ENCODE measurements around the gene TNNI2. TPM values are rescaled to one million over a fixed set of nuclear protein-coding genes. Genes with fewer than 3 reads are reported as not detected.

TNNI2 gene
- total and polyA plus RNA-seq, 4 donors = 0.22 to 0.28 TPM; not detected in 2

DNA sequence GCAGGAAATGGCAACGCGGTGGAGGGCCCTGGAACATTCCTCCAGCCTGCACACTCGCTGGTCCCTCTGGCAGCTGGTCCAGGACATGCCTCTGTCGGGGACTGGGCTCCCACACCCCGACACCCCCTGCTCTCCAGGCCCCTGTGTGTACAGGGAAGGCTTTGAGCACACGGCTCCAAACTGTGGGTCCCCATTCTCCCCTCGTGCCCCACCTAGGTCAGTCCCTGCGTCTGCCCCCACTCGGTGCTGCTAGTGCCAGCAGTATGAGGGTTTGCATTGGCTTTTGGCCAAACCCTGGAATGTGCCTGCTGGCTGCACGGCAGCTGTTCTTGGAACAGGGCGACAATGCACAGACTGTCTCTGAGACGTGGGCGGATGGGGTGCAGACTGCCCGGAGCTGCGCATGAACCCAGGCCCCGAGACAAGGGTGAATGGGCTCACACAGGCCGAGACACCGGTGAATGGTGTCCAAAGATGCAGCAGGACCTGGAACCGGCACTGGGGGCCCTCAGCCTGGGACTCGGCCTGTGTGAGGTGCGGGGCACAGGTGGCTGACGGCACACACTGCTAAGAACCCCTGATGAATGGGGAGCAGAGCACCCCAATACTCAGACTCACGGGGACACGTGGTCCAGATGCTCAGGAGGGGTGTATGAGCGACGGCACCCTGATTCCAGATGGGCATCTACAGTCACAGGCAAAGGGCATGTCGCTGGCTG is 11.5 kb upstream of the TNNI2 start:
- H3K9ac ChIP-seq (ENCODE audit: low read depth in 1 of 2, low read length in 2 of 2) = no peak overlapping the region
- DNase-seq (ENCODE audit: low spot score) = no peak
- no peaks in the 10 kb centered on the region for H3K36me3 ChIP-seq (ENCODE audit: control insufficient read depth in 4 of 4, insufficient read depth in 3 of 4, low read depth in 1 of 4, low read length in 3 of 4)
- no peak overlapping the region for H3K4me3 ChIP-seq (ENCODE audit: low read depth in 1 of 3, low read length in 3 of 3)
- H3K27me3 ChIP-seq (ENCODE audit: control insufficient read depth in 4 of 4, insufficient read depth in 4 of 4, low read length in 3 of 4) = no peaks in the 10 kb centered on the region
- H3K9me3 ChIP-seq (ENCODE audit: control insufficient read depth in 4 of 4, low read length in 3 of 4) = no peaks in the 10 kb centered on the region
- H3K4me1 ChIP-seq (ENCODE audit: control insufficient read depth in 4 of 4, insufficient read depth in 4 of 4, low read length in 3 of 4) = peaks cover 7 to 38% (median 16%) of the 10 kb centered on the region in 4 donors
- WGBS = 55% methylated on average over 27 of the region's 27 CpGs
- TF ChIP-seq HNF4G (IDR thresholded peaks at IDR 0.05) = no peak
- no peak for TF ChIP-seq FOXA2 (IDR thresholded peaks at IDR 0.05)
- TF ChIP-seq RAD21 (IDR thresholded peaks at IDR 0.05) = no peak
- no peak for TF ChIP-seq TAF1 (conservative IDR thresholded peaks at IDR 0.05)
- TF ChIP-seq, protein P1, sequence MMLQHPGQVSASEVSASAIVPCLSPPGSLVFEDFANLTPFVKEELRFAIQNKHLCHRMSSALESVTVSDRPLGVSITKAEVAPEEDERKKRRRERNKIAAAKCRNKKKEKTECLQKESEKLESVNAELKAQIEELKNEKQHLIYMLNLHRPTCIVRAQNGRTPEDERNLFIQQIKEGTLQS (IDR thresholded peaks at IDR 0.05) = no peak
- no peak for TF ChIP-seq FOXA1 (IDR thresholded peaks at IDR 0.05)
- TF ChIP-seq, protein P2, sequence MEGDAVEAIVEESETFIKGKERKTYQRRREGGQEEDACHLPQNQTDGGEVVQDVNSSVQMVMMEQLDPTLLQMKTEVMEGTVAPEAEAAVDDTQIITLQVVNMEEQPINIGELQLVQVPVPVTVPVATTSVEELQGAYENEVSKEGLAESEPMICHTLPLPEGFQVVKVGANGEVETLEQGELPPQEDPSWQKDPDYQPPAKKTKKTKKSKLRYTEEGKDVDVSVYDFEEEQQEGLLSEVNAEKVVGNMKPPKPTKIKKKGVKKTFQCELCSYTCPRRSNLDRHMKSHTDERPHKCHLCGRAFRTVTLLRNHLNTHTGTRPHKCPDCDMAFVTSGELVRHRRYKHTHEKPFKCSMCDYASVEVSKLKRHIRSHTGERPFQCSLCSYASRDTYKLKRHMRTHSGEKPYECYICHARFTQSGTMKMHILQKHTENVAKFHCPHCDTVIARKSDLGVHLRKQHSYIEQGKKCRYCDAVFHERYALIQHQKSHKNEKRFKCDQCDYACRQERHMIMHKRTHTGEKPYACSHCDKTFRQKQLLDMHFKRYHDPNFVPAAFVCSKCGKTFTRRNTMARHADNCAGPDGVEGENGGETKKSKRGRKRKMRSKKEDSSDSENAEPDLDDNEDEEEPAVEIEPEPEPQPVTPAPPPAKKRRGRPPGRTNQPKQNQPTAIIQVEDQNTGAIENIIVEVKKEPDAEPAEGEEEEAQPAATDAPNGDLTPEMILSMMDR (IDR thresholded peaks at IDR 0.05; ENCODE audit: low read depth, low read length, missing input control) = no peak
- no peak for TF ChIP-seq RXRA (IDR thresholded peaks at IDR 0.05)
- no peak for TF ChIP-seq HNF4A (conservative IDR thresholded peaks at IDR 0.05)
- TF ChIP-seq, protein P3, sequence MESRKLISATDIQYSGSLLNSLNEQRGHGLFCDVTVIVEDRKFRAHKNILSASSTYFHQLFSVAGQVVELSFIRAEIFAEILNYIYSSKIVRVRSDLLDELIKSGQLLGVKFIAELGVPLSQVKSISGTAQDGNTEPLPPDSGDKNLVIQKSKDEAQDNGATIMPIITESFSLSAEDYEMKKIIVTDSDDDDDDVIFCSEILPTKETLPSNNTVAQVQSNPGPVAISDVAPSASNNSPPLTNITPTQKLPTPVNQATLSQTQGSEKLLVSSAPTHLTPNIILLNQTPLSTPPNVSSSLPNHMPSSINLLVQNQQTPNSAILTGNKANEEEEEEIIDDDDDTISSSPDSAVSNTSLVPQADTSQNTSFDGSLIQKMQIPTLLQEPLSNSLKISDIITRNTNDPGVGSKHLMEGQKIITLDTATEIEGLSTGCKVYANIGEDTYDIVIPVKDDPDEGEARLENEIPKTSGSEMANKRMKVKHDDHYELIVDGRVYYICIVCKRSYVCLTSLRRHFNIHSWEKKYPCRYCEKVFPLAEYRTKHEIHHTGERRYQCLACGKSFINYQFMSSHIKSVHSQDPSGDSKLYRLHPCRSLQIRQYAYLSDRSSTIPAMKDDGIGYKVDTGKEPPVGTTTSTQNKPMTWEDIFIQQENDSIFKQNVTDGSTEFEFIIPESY (IDR thresholded peaks at IDR 0.05) = no peak
- TF ChIP-seq, protein P4, sequence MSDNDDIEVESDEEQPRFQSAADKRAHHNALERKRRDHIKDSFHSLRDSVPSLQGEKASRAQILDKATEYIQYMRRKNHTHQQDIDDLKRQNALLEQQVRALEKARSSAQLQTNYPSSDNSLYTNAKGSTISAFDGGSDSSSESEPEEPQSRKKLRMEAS (IDR thresholded peaks at IDR 0.05) = no peak
- no peak for TF ChIP-seq JUND (IDR thresholded peaks at IDR 0.05)
- no peak for TF ChIP-seq EGR1 (IDR thresholded peaks at IDR 0.05; ENCODE audit: low read depth in 2 of 2)
- peak overlapping the region in 1 of 2 donors; percentile 31 for H3K27ac ChIP-seq (ENCODE audit: low read depth in 1 of 2, low read length in 2 of 2)

DNA sequence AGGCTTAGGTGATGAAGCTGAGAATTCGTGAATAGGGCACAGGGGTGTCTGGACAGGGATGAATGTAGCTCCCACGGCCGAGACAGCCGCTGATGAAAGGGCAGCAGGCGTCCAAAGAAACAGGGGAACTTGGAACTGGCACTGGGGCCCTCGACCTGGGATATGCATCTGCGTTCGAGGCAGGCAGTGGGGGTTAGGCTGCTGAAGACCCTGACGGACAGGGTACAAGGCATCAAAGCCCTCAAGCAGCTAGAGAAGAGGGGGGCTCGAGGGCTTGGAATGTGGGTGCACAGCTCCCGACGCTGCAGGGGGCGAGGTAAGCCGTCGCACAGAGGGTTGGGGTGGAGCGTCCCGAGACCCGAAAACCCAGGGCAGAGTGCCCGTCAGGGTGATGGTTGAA is 10.8 kb upstream of the TNNI2 start:
- no peak for TF ChIP-seq JUND (IDR thresholded peaks at IDR 0.05)
- no peak for TF ChIP-seq FOXA1 (IDR thresholded peaks at IDR 0.05)
- TF ChIP-seq, protein P1 (IDR thresholded peaks at IDR 0.05) = no peak
- 92% methylated on average over 19 of the region's 19 CpGs for WGBS

More for the DNA sequence above, 10.8 kb upstream of the TNNI2 start:
- Histone ChIP-seq H3K4me3 (ENCODE audit: low read depth in 1 of 3, low read length in 3 of 3) (no peak overlapping the region), H3K36me3 (ENCODE audit: control insufficient read depth in 4 of 4, insufficient read depth in 3 of 4, low read depth in 1 of 4, low read length in 3 of 4) (no peaks in the 10 kb centered on the region), H3K9me3 (ENCODE audit: control insufficient read depth in 4 of 4, low read length in 3 of 4) (no peaks in the 10 kb centered on the region), H3K27me3 (ENCODE audit: control insufficient read depth in 4 of 4, insufficient read depth in 4 of 4, low read length in 3 of 4) (no peaks in the 10 kb centered on the region), H3K9ac (ENCODE audit: low read depth in 1 of 2, low read length in 2 of 2) (no peak overlapping the region), H3K27ac (ENCODE audit: low read depth in 1 of 2, low read length in 2 of 2) (no peak overlapping the region), H3K4me1 (ENCODE audit: control insufficient read depth in 4 of 4, insufficient read depth in 4 of 4, low read length in 3 of 4) (peaks cover 9 to 45% (median 20%) of the 10 kb centered on the region in 4 donors)
- no peak for DNase-seq (ENCODE audit: low spot score)
